ENCODE results near the gene MPPED2.

The MPPED2 gene

GRCh38 chr11:30405385-30405784 is 180.8 kb downstream of the MPPED2 start:
- Histone ChIP-seq H3K4me2 (ENCODE audit: low read length) (no peak overlapping the region), H3K27me3 (ENCODE audit: control insufficient read depth, insufficient read depth, low read length) (no peaks in the 10 kb centered on the region), H3K36me3 (ENCODE audit: insufficient read depth, low read length) (no peaks in the 10 kb centered on the region), H3K9ac (ENCODE audit: low read depth, low read length) (no peak overlapping the region), H3K4me3 (ENCODE audit: low read length) (no peak overlapping the region), H3K4me1 (ENCODE audit: control insufficient read depth, insufficient read depth, low read length) (no peaks in the 10 kb centered on the region), H3K9me3 (replicated peaks; ENCODE audit: low read length) (no peaks in the 10 kb centered on the region)

GRCh38 chr11:30404136-30404535 is 182.0 kb downstream of the MPPED2 start:
- no peaks in the 10 kb centered on the region for H3K4me1 ChIP-seq (ENCODE audit: control insufficient read depth, insufficient read depth, low read length)

DNA sequence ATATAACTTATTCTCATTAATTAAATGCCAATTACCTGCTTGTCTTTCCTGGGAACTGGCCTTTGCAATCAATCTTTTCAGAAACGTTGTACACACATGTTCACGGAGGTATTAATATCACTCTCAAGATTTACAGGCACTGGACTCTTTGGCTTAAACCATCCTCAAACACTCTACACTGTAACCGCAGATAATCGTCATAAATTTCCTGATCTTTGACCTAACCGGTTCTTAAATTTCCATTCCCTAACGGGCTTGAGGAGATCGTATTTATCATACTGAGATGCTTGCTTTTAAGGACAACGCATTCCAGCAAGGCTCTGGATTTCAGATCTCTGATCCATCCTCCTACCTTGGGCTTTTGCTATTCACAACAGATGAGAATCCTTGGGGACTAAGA is 190.4 kb downstream of the MPPED2 start:
- Histone ChIP-seq H3K27me3 (ENCODE audit: control insufficient read depth, insufficient read depth, low read length) (no peaks in the 10 kb centered on the region), H3K4me3 (ENCODE audit: low read length) (no peak overlapping the region), H3K9ac (ENCODE audit: low read depth, low read length) (no peak overlapping the region), H3K4me1 (ENCODE audit: control insufficient read depth, insufficient read depth, low read length) (no peaks in the 10 kb centered on the region), H3K9me3 (replicated peaks; ENCODE audit: low read length) (no peaks in the 10 kb centered on the region), H3K36me3 (ENCODE audit: insufficient read depth, low read length) (no peaks in the 10 kb centered on the region), H3K4me2 (ENCODE audit: low read length) (no peak overlapping the region)

More at GRCh38 chr11:30404136-30404535, 182.0 kb downstream of the MPPED2 start:
- Histone ChIP-seq H3K4me3 (ENCODE audit: low read length) (no peak overlapping the region), H3K9me3 (replicated peaks; ENCODE audit: low read length) (no peaks in the 10 kb centered on the region), H3K4me2 (ENCODE audit: low read length) (no peak overlapping the region), H3K9ac (ENCODE audit: low read depth, low read length) (no peak overlapping the region), H3K36me3 (ENCODE audit: insufficient read depth, low read length) (no peaks in the 10 kb centered on the region), H3K27me3 (ENCODE audit: control insufficient read depth, insufficient read depth, low read length) (no peaks in the 10 kb centered on the region)

DNA sequence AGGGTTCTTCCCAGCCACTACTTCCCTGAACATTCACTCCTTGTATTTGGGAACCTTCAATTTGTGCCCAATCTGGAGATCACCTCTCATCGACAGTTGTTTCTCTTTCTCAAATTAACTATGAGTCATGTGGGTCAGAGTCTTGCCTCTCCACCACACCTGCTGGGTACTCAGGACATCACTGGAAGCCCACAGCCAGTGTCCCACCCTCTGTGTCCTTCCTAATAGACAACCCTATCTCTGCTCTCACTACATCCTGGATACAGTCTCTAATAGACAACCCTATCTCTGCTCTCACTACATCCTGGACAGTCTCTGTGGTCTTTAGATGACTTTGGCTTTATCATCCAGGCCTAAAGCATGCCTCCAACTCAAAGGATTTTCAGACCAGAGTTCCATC is 193.1 kb downstream of the MPPED2 start:
- Histone ChIP-seq H3K27me3 (ENCODE audit: control insufficient read depth, insufficient read depth, low read length) (no peaks in the 10 kb centered on the region), H3K4me3 (ENCODE audit: low read length) (no peak overlapping the region), H3K9me3 (replicated peaks; ENCODE audit: low read length) (no peaks in the 10 kb centered on the region), H3K4me1 (ENCODE audit: control insufficient read depth, insufficient read depth, low read length) (no peaks in the 10 kb centered on the region), H3K36me3 (ENCODE audit: insufficient read depth, low read length) (no peaks in the 10 kb centered on the region), H3K4me2 (ENCODE audit: low read length) (no peak overlapping the region), H3K9ac (ENCODE audit: low read depth, low read length) (no peak overlapping the region)

- Histone ChIP-seq H3K27me3 (ENCODE audit: control insufficient read depth, insufficient read depth, low read length) (no peaks in the 10 kb centered on the region), H3K4me1 (ENCODE audit: control insufficient read depth, insufficient read depth, low read length) (no peaks in the 10 kb centered on the region), H3K9me3 (replicated peaks; ENCODE audit: low read length) (no peaks in the 10 kb centered on the region), H3K36me3 (ENCODE audit: insufficient read depth, low read length) (no peaks in the 10 kb centered on the region), H3K4me3 (ENCODE audit: low read length) (no peak overlapping the region), H3K9ac (ENCODE audit: low read depth, low read length) (no peak overlapping the region), H3K4me2 (ENCODE audit: low read length) (no peak overlapping the region)
These were observed 193.8 kb downstream of the MPPED2 start for GRCh38 chr11:30392221-30392784.

- Histone ChIP-seq H3K4me3 (ENCODE audit: low read length) (no peak overlapping the region), H3K4me2 (ENCODE audit: low read length) (no peak overlapping the region), H3K9ac (ENCODE audit: low read depth, low read length) (no peak overlapping the region), H3K4me1 (ENCODE audit: control insufficient read depth, insufficient read depth, low read length) (no peaks in the 10 kb centered on the region), H3K9me3 (replicated peaks; ENCODE audit: low read length) (no peaks in the 10 kb centered on the region), H3K27me3 (ENCODE audit: control insufficient read depth, insufficient read depth, low read length) (no peaks in the 10 kb centered on the region), H3K36me3 (ENCODE audit: insufficient read depth, low read length) (no peaks in the 10 kb centered on the region)
These were observed 197.2 kb downstream of the MPPED2 start for GRCh38 chr11:30388957-30389356.

DNA sequence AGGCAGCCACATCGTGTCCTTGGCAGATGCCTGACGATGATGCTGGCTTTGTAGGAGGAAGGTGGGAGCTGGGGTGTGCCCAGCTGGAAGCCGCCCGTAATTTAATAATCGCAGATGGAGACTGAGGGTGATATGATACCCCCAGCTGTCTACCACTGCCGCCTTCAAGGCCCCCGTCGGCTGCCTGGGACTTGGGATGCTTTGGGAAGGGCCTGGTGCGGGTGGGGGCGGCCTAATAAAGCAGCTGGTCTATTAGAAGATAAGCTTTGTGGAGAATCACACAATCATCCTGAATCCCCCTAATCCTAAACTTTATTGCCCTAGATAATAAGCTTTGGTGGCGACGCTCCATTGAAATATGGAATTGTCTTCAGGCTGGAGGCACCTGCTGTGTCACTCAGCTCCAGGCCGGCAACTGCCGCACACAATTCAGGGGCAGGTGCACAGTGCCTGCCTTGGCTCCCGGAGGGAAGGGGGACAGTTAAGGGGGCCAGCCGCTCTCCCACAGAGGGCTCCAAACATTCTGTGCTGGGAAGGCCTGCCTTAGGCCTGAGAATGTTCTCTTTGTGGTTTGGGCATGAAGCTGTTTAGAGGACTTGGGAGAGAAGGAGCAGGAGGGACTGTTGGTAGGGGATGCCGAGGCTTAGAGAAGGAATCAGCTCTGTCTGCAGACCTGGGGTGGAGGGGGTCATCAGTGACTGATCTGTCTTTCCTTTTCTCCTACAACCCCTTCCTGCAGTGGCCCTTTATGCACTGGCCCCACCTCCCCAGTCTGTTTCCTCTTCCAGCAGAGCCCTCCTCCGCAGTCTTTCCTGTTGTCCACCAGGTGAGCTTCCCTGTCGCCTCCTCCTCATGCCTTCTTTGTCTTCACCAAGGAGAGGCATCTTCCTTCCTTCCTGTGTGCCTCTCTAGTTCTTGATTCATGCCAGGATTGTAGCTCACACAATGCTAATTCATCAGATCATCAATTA is 198.0 kb downstream of the MPPED2 start:
- H3K4me1 ChIP-seq (ENCODE audit: control insufficient read depth, insufficient read depth, low read length), result no peaks in the 10 kb centered on the region
- no peak overlapping the region for H3K9ac ChIP-seq (ENCODE audit: low read depth, low read length)
- no peaks in the 10 kb centered on the region for H3K36me3 ChIP-seq (ENCODE audit: insufficient read depth, low read length)
- H3K4me3 ChIP-seq (ENCODE audit: low read length), result no peak overlapping the region
- no peaks in the 10 kb centered on the region for H3K9me3 ChIP-seq (replicated peaks; ENCODE audit: low read length)
- no peak overlapping the region for H3K4me2 ChIP-seq (ENCODE audit: low read length)
- no peaks in the 10 kb centered on the region for H3K27me3 ChIP-seq (ENCODE audit: control insufficient read depth, insufficient read depth, low read length)

DNA sequence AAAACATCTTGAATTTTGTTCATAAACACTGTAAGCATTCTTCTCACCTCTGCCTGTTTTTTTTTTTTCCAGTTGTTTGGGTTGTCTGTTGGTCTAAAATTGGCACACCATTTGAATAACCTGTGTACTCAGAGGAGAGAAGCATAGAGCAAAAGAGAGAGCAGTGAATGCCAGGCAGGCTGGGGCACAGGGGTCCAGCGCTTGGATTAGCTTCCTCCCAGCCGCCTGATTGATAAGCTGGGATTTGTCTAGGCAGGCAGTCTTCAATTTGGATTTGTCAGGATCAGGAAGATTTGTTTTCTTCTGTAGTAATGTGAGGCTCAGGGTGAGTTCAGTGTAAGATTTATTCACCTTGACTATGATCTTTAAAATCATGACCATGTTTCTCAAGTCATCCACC is 204.3 kb downstream of the MPPED2 start:
- no peak overlapping the region for H3K9ac ChIP-seq (ENCODE audit: low read depth, low read length)
- no peak overlapping the region for H3K4me3 ChIP-seq (ENCODE audit: low read length)
- H3K4me2 ChIP-seq (ENCODE audit: low read length), result no peak overlapping the region
- no peaks in the 10 kb centered on the region for H3K4me1 ChIP-seq (ENCODE audit: control insufficient read depth, insufficient read depth, low read length)
- H3K9me3 ChIP-seq (replicated peaks; ENCODE audit: low read length), result no peaks in the 10 kb centered on the region
- H3K27me3 ChIP-seq (ENCODE audit: control insufficient read depth, insufficient read depth, low read length), result no peaks in the 10 kb centered on the region
- no peaks in the 10 kb centered on the region for H3K36me3 ChIP-seq (ENCODE audit: insufficient read depth, low read length)

GRCh38 chr11:30380846-30381245 is 205.3 kb downstream of the MPPED2 start:
- Histone ChIP-seq H3K9me3 (replicated peaks; ENCODE audit: low read length) (no peaks in the 10 kb centered on the region), H3K4me3 (ENCODE audit: low read length) (no peak overlapping the region), H3K27me3 (ENCODE audit: control insufficient read depth, insufficient read depth, low read length) (no peaks in the 10 kb centered on the region), H3K9ac (ENCODE audit: low read depth, low read length) (no peak overlapping the region), H3K36me3 (ENCODE audit: insufficient read depth, low read length) (no peaks in the 10 kb centered on the region), H3K4me1 (ENCODE audit: control insufficient read depth, insufficient read depth, low read length) (no peaks in the 10 kb centered on the region), H3K4me2 (ENCODE audit: low read length) (no peak overlapping the region)

DNA sequence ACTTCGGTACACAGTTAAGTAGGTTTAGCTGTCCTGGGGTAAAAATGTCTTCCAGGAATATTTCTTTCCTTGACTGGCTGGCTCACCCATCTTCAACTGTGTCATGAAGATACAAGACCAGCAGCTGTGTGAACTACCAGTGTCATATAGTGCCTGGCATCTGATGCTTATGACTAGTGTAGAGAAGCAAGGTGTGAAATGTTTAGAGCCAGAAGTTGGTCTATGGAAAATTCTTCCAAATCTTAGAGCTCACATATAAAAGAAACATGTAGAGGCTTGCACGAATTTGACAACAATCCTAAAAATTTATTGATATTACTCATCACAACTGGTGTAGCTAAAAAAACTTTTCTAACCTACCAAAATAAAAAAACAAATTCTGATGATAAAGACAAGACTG is 208.8 kb downstream of the MPPED2 start:
- Histone ChIP-seq H3K9ac (ENCODE audit: low read depth, low read length) (no peak overlapping the region), H3K27me3 (ENCODE audit: control insufficient read depth, insufficient read depth, low read length) (no peaks in the 10 kb centered on the region), H3K36me3 (ENCODE audit: insufficient read depth, low read length) (no peaks in the 10 kb centered on the region), H3K4me1 (ENCODE audit: control insufficient read depth, insufficient read depth, low read length) (no peaks in the 10 kb centered on the region), H3K4me2 (ENCODE audit: low read length) (no peak overlapping the region), H3K9me3 (replicated peaks; ENCODE audit: low read length) (no peaks in the 10 kb centered on the region), H3K4me3 (ENCODE audit: low read length) (no peak overlapping the region)

DNA sequence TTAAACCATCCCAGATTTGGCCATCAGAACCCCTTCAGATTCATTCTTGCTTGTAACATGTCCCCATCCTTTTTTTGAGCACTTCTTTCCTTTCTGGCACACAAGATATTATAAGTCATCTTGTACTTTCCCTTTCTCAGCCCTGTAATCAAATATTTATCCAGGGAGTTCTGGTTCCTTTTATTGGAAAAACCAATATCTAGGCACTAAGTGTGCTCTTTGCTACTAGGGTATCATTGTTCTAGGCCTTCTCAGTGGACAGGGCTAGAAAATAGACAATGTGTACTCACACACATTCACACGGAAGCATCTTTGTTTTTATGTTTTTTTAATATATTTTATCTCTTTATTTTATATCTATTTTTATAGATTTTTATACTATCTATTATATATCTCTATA is 216.0 kb downstream of the MPPED2 start:
- Histone ChIP-seq H3K36me3 (ENCODE audit: insufficient read depth, low read length) (no peaks in the 10 kb centered on the region), H3K9ac (ENCODE audit: low read depth, low read length) (no peak overlapping the region), H3K4me3 (ENCODE audit: low read length) (no peak overlapping the region), H3K9me3 (replicated peaks; ENCODE audit: low read length) (no peaks in the 10 kb centered on the region), H3K4me2 (ENCODE audit: low read length) (no peak overlapping the region), H3K27me3 (ENCODE audit: control insufficient read depth, insufficient read depth, low read length) (no peaks in the 10 kb centered on the region), H3K4me1 (ENCODE audit: control insufficient read depth, insufficient read depth, low read length) (no peaks in the 10 kb centered on the region)

DNA sequence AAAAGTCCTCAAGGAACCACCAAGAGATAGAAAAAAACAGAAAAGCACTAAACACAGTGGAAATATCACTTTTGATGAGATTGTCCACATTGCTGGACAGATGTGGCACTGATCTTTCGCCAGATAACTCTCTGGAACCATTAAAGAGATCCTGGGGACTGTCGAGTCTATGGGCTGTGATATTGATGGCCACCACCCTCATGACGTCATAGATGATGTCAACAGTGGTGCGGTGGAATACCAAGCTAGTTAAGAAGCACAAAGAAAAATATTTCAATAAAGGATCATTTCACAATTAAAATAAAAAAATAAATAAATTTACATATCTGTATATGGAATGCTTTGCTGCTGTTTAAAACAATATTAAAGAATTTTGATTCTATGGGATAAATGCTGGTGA is 217.8 kb downstream of the MPPED2 start:
- H3K4me3 ChIP-seq (ENCODE audit: low read length), result no peak overlapping the region
- no peaks in the 10 kb centered on the region for H3K36me3 ChIP-seq (ENCODE audit: insufficient read depth, low read length)
- H3K4me2 ChIP-seq (ENCODE audit: low read length), result no peak overlapping the region
- no peak overlapping the region for H3K9ac ChIP-seq (ENCODE audit: low read depth, low read length)
- H3K9me3 ChIP-seq (replicated peaks; ENCODE audit: low read length), result no peaks in the 10 kb centered on the region
- no peaks in the 10 kb centered on the region for H3K4me1 ChIP-seq (ENCODE audit: control insufficient read depth, insufficient read depth, low read length)
- H3K27me3 ChIP-seq (ENCODE audit: control insufficient read depth, insufficient read depth, low read length), result no peaks in the 10 kb centered on the region
